WTC11 (cell line): Measurements from ENCODE around the gene LRRC57. TPM values are rescaled to one million over a fixed set of nuclear protein-coding genes. Genes with fewer than 3 reads are reported as not detected.

Source experiments
- ATAC-seq: fragments of 200-7000 bp; cut with Tn5 transposase; 2 replicates; pipeline ENCODE4 v1.10.0; 2021; ENCODE audit warnings: mild to moderate bottlenecking, moderate library complexity
- CTCF ChIA-PET: fragments of 300-600 bp; sonication (Branson Sonifier 250); formaldehyde crosslinking; loops from one replicate; lab custom pipeline; 2021; ENCODE audit warnings: antibody characterized with exemption; lab: Charles Lee
- POLR2A ChIA-PET: fragments of 350-600 bp; sonication (Branson Sonifier 250); formaldehyde crosslinking; loops from one replicate; lab custom pipeline; 2021; ENCODE audit warnings: antibody characterized with exemption; lab: Charles Lee
- DNase-seq: peaks from one replicate; pipeline ENCODE4 v3.0.0; 2021; ENCODE audit warnings: low spot score
- H3K27ac Mint-ChIP-seq: 2 replicates; pipeline ENCODE4 v1.8.0; 2021; ENCODE audit warnings: mixed read lengths
- H3K27me3 Mint-ChIP-seq: 2 replicates; pipeline ENCODE4 v1.8.0; 2021; ENCODE audit warnings: low read depth, mild to moderate bottlenecking, moderate library complexity, mixed read lengths
- H3K36me3 Mint-ChIP-seq: 2 replicates; pipeline ENCODE4 v1.8.0; 2021; ENCODE audit warnings: mixed read lengths
- H3K4me1 Mint-ChIP-seq: 2 replicates; pipeline ENCODE4 v1.8.0; 2022; ENCODE audit warnings: mixed read lengths
- H3K4me3 Mint-ChIP-seq: 2 replicates; pipeline ENCODE4 v1.8.0; 2021; ENCODE audit warnings: mild to moderate bottlenecking, moderate library complexity, mixed read lengths
- H3K9me3 Mint-ChIP-seq: 2 replicates; pipeline ENCODE4 v1.8.0; 2021; ENCODE audit warnings: mixed read lengths
- AR ChIP-seq: fragments of 250-450 bp; sonication (Bioruptor Pico); IDR thresholded peaks from 2 replicates; pipeline ENCODE4 v1.9.0; 2021; ENCODE audit warnings: mild to moderate bottlenecking
- ATF3 ChIP-seq: sonication (generic); formaldehyde crosslinking; conservative IDR thresholded peaks from 2 replicates; pipeline ENCODE4 v1.8.1; 2022; ENCODE audit warnings: mild to moderate bottlenecking, missing genetic modification reagents
- ATF6 ChIP-seq: sonication (generic); formaldehyde crosslinking; IDR thresholded peaks from 2 replicates; pipeline ENCODE4 v1.8.1; 2023; ENCODE audit warnings: mild to moderate bottlenecking, missing genetic modification reagents
- CBFB ChIP-seq: sonication (generic); formaldehyde crosslinking; IDR thresholded peaks from 2 replicates; pipeline ENCODE4 v1.8.1; 2022; ENCODE audit warnings: mild to moderate bottlenecking, low read depth, missing genetic modification reagents
- CREB1 ChIP-seq: sonication (generic); formaldehyde crosslinking; IDR thresholded peaks from 2 replicates; pipeline ENCODE4 v1.8.0; 2023; ENCODE audit warnings: mild to moderate bottlenecking, missing genetic modification reagents
- E2F1 ChIP-seq: sonication (generic); formaldehyde crosslinking; IDR thresholded peaks from 2 replicates; pipeline ENCODE4 v1.8.0; 2022; ENCODE audit warnings: mild to moderate bottlenecking, missing genetic modification reagents
- EMX1 ChIP-seq: fragments of 250-450 bp; sonication (Bioruptor Pico); IDR thresholded peaks from 2 replicates; pipeline ENCODE4 v1.8.0; 2021; ENCODE audit warnings: mild to moderate bottlenecking
- ERG ChIP-seq: fragments of 250-450 bp; sonication (Bioruptor Pico); IDR thresholded peaks from 2 replicates; pipeline ENCODE4 v1.8.0; 2021; ENCODE audit warnings: mild to moderate bottlenecking
- FOXJ3 ChIP-seq: sonication (generic); formaldehyde crosslinking; IDR thresholded peaks from 2 replicates; pipeline ENCODE4 v1.9.0; 2021; ENCODE audit warnings: missing genetic modification reagents, mild to moderate bottlenecking, borderline replicate concordance
- FOXK1 ChIP-seq: sonication (generic); formaldehyde crosslinking; IDR thresholded peaks from 2 replicates; pipeline ENCODE4 v1.8.0; 2022; ENCODE audit warnings: mild to moderate bottlenecking, moderate library complexity, missing genetic modification reagents
- FOXP1 ChIP-seq: sonication (generic); formaldehyde crosslinking; IDR thresholded peaks from 2 replicates; pipeline ENCODE4 v1.8.0; 2022; ENCODE audit warnings: missing genetic modification reagents, mild to moderate bottlenecking, moderate library complexity, borderline replicate concordance
- FOXP4 ChIP-seq: sonication (generic); formaldehyde crosslinking; IDR thresholded peaks from 2 replicates; pipeline ENCODE4 v1.8.0; 2022; ENCODE audit warnings: mild to moderate bottlenecking, missing genetic modification reagents
- GTF2I ChIP-seq: fragments of 250-450 bp; sonication (Bioruptor Pico); conservative IDR thresholded peaks from 2 replicates; pipeline ENCODE4 v1.4.0; 2021; ENCODE audit warnings: mild to moderate bottlenecking
- HMGA2 ChIP-seq: fragments of 250-450 bp; sonication (Bioruptor Pico); IDR thresholded peaks from 2 replicates; pipeline ENCODE4 v1.4.0; 2021; ENCODE audit warnings: mild to moderate bottlenecking, moderate library complexity
- IRF2 ChIP-seq: sonication (generic); formaldehyde crosslinking; IDR thresholded peaks from 2 replicates; pipeline ENCODE4 v1.8.0; 2022; ENCODE audit warnings: low read depth, missing genetic modification reagents, borderline replicate concordance
- OVOL2 ChIP-seq: fragments of 250-450 bp; sonication (Bioruptor Pico); IDR thresholded peaks from 2 replicates; pipeline ENCODE4 v1.9.0; 2021; ENCODE audit warnings: mild to moderate bottlenecking, borderline replicate concordance
- PRRX2 ChIP-seq: fragments of 250-450 bp; sonication (Bioruptor Pico); IDR thresholded peaks from 2 replicates; pipeline ENCODE4 v1.8.0; 2021; ENCODE audit warnings: mild to moderate bottlenecking
- ZBTB43 ChIP-seq: sonication (generic); formaldehyde crosslinking; IDR thresholded peaks from 2 replicates; pipeline ENCODE4 v1.8.1; 2023; ENCODE audit warnings: mild to moderate bottlenecking, missing genetic modification reagents
- ZNF281 ChIP-seq: sonication (generic); formaldehyde crosslinking; IDR thresholded peaks from 2 replicates; pipeline ENCODE4 v1.8.0; 2023; ENCODE audit warnings: mild to moderate bottlenecking, missing genetic modification reagents
- ZNF317 ChIP-seq: sonication (generic); formaldehyde crosslinking; IDR thresholded peaks from 2 replicates; pipeline ENCODE4 v1.8.1; 2023; ENCODE audit warnings: low read depth, mild to moderate bottlenecking, moderate library complexity, missing genetic modification reagents, borderline replicate concordance
- ZNF423 ChIP-seq: fragments of 250-450 bp; sonication (Bioruptor Pico); IDR thresholded peaks from 2 replicates; pipeline ENCODE4 v2.1.2; 2022; ENCODE audit warnings: mild to moderate bottlenecking, moderate library complexity
- total RNA-seq: library from RNA; stranded (reverse); gene quantifications from 3 replicates; pipeline ENCODE4 v1.2.3, GENCODE V29; 2021

LRRC57 gene
- total RNA-seq, 1 experiment from 2014 or later = 13.3 TPM

GRCh38 chr15:42510258-42511006 lies 38.2 kb downstream of the LRRC57 start:
- Mint-ChIP-seq H3K9me3 (no peaks in the 10 kb centered on the region), H3K27ac (no peak overlapping the region), H3K4me3 (no peak overlapping the region), H3K4me1 (0 out of 2 replicates have a peak, but pooled peaks cover under 1% of the 10 kb centered on the region), H3K36me3 (peaks cover 21% of the 10 kb centered on the region), H3K27me3 (no peaks in the 10 kb centered on the region)
- DNase-seq = no peak
- ChIA-PET CTCF (no interaction called here), POLR2A (no interaction called here)
- TF ChIP-seq ATF6 (CRISPR knock-in tag) (no peak), FOXP4 (no peak), E2F1 (CRISPR knock-in tag) (no peak), ZNF317 (no peak), CBFB (CRISPR knock-in tag) (no peak), IRF2 (no peak), FOXP1 (no peak), OVOL2 (CRISPR knock-in tag) (no peak), AR (no peak), PRRX2 (CRISPR knock-in tag) (no peak), GTF2I (CRISPR knock-in tag) (no peak)
- TF ChIP-seq, all 79 proteins: peak for 0
- no peak for ATAC-seq

GRCh38 chr15:42508263-42508690 lies 40.3 kb downstream of the LRRC57 start:
- ATAC-seq = no peak; the same call in 1 of the 2 replicates
- CTCF ChIA-PET = no interaction called here
- H3K36me3 Mint-ChIP-seq = peaks cover 10% of the 10 kb centered on the region
- H3K27ac Mint-ChIP-seq = no peak overlapping the region; the same call in 1 of the 2 replicates
- no peak overlapping the region for H3K4me3 Mint-ChIP-seq
- H3K4me1 Mint-ChIP-seq = peaks cover 8% of the 10 kb centered on the region; the same call in 1 of the 2 replicates
- POLR2A ChIA-PET = no interaction called here
- no peak for DNase-seq
- no peaks in the 10 kb centered on the region for H3K9me3 Mint-ChIP-seq
- H3K27me3 Mint-ChIP-seq = no peaks in the 10 kb centered on the region
- TF ChIP-seq ERG (no peak), ZNF423 (CRISPR knock-in tag) (no peak), ZNF281 (no peak), CREB1 (CRISPR knock-in tag) (no peak), EMX1 (no peak), FOXJ3 (CRISPR knock-in tag) (no peak), HMGA2 (CRISPR knock-in tag) (no peak), ATF3 (CRISPR knock-in tag) (no peak), ZBTB43 (CRISPR knock-in tag) (no peak), FOXK1 (CRISPR knock-in tag) (no peak), GTF2I (CRISPR knock-in tag) (no peak)
